H7 (cell line): ENCODE data around the gene PLIN1. TPM values are rescaled to one million over a fixed set of nuclear protein-coding genes. Genes with fewer than 3 reads are reported as not detected.

Experiments used
- DNase-seq: peaks from one replicate; pipeline ENCODE4 v3.0.0; 2012
- H3K27me3 ChIP-seq: 2 replicates; pipeline ENCODE4 v1.6.0; 2011; ENCODE audit warnings: mild to moderate bottlenecking, low read length; ENCODE audit not compliant: control insufficient read depth, insufficient read depth
- H3K36me3 ChIP-seq: replicated peaks from 2 replicates; pipeline ENCODE4 v1.5.1; 2011; ENCODE audit warnings: low read length; ENCODE audit not compliant: control insufficient read depth, insufficient read depth
- H3K4me3 ChIP-seq: 2 replicates; pipeline ENCODE4 v1.5.1; 2011; ENCODE audit warnings: low read depth, mild to moderate bottlenecking, control low read depth, low read length, moderate library complexity; ENCODE audit not compliant: insufficient read depth
- total RNA-seq: library from RNA; depleted of rRNA; stranded (reverse); fragments of >200 nt; shearing (Covaris generic); gene quantifications from 2 replicates; pipeline ENCODE4 v1.2.3, GENCODE V29; 2014

The PLIN1 gene
- total RNA-seq, 1 experiment from 2014 or later: not detected

- no peaks in the 10 kb centered on the region; the same call in 1 of the 2 replicates for H3K27me3 ChIP-seq
- H3K36me3 ChIP-seq: no peaks in the 10 kb centered on the region
- no peak for DNase-seq
- no peak overlapping the region for H3K4me3 ChIP-seq
Measured at GRCh38 chr15:89681146-89681545, 2.0 kb upstream of the PLIN1 start.

GRCh38 chr15:89680282-89680873 is 1.2 kb upstream of the PLIN1 start:
- no peaks in the 10 kb centered on the region; the same call in 1 of the 2 replicates for H3K27me3 ChIP-seq
- no peak overlapping the region for H3K4me3 ChIP-seq
- no peaks in the 10 kb centered on the region for H3K36me3 ChIP-seq
- DNase-seq: no peak

DNA sequence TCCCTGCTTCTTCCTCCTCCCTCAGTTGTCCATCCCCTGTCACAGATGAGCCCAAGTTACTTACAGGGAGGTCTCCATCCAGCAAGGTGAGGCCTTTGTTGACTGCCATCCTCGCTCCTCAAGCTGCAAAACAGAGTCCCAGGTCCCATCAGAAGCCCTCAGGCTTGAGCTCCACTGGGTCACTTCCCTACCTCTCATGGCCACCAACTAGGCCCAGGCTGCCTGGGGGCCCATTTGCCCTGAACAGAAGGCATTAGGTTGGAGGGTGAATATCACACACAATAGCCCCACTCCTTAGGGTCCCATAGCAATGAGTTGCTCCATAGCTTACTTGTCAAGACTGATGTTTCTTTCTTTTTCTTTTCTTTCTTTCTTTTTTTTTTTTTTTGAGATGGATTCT is 1.8 kb downstream of the PLIN1 start:
- H3K36me3 ChIP-seq: no peaks in the 10 kb centered on the region
- H3K4me3 ChIP-seq: no peak overlapping the region
- H3K27me3 ChIP-seq: no peaks in the 10 kb centered on the region; the same call in 1 of the 2 replicates
- DNase-seq: no peak

- no peaks in the 10 kb centered on the region; the same call in 1 of the 2 replicates for H3K27me3 ChIP-seq
- H3K36me3 ChIP-seq: no peaks in the 10 kb centered on the region
- no peak overlapping the region for H3K4me3 ChIP-seq
- DNase-seq: no peak
Measured at GRCh38 chr15:89675606-89676005, 3.6 kb downstream of the PLIN1 start.

DNA sequence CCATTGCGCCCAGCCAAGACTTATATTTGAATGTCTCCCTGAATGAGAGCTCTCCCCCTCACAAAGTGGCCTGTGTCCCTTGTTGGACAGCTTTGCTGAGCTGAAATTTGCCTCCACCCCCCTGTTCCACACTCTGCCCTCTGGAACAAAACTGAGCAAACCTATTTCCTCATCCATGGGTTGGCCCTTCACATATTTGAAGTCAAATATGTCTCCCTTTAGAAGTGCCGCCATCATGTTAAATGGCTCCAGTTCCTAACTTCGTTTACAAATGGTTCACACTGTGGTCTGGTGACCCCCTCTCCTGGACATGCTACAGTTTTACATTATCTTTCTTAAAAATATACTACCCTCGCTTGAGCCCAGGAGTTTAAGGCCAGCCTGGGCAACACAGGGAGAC is 4.6 kb downstream of the PLIN1 start:
- no peaks in the 10 kb centered on the region; the same call in 1 of the 2 replicates for H3K27me3 ChIP-seq
- H3K4me3 ChIP-seq: no peak overlapping the region
- no peaks in the 10 kb centered on the region for H3K36me3 ChIP-seq
- DNase-seq: no peak

GRCh38 chr15:89673165-89673512 is 6.0 kb downstream of the PLIN1 start:
- Histone ChIP-seq H3K27me3 (no peaks in the 10 kb centered on the region; the same call in 1 of the 2 replicates), H3K4me3 (no peak overlapping the region), H3K36me3 (no peaks in the 10 kb centered on the region)
- DNase-seq: peak; percentile 89

- peak; percentile 72 for DNase-seq
- no peaks in the 10 kb centered on the region for H3K36me3 ChIP-seq
- no peak overlapping the region for H3K4me3 ChIP-seq
- no peaks in the 10 kb centered on the region; the same call in 1 of the 2 replicates for H3K27me3 ChIP-seq
Measured at GRCh38 chr15:89672221-89673164, 6.7 kb downstream of the PLIN1 start.

- Histone ChIP-seq H3K36me3 (no peaks in the 10 kb centered on the region), H3K27me3 (no peaks in the 10 kb centered on the region; the same call in 1 of the 2 replicates), H3K4me3 (no peak overlapping the region)
- DNase-seq: no peak
Measured at GRCh38 chr15:89671687-89672086, 7.5 kb downstream of the PLIN1 start.

GRCh38 chr15:89670971-89671560 is 8.1 kb downstream of the PLIN1 start:
- H3K36me3 ChIP-seq: no peaks in the 10 kb centered on the region
- DNase-seq: peak; percentile 30
- H3K4me3 ChIP-seq: no peak overlapping the region
- H3K27me3 ChIP-seq: peaks cover 1% of the 10 kb centered on the region; the same call in 1 of the 2 replicates

- Histone ChIP-seq H3K27me3 (peaks cover 11% of the 10 kb centered on the region), H3K36me3 (no peaks in the 10 kb centered on the region), H3K4me3 (no peak overlapping the region)
- DNase-seq: peak; percentile 40
Measured at GRCh38 chr15:89669941-89670340, 9.2 kb downstream of the PLIN1 start.

DNA sequence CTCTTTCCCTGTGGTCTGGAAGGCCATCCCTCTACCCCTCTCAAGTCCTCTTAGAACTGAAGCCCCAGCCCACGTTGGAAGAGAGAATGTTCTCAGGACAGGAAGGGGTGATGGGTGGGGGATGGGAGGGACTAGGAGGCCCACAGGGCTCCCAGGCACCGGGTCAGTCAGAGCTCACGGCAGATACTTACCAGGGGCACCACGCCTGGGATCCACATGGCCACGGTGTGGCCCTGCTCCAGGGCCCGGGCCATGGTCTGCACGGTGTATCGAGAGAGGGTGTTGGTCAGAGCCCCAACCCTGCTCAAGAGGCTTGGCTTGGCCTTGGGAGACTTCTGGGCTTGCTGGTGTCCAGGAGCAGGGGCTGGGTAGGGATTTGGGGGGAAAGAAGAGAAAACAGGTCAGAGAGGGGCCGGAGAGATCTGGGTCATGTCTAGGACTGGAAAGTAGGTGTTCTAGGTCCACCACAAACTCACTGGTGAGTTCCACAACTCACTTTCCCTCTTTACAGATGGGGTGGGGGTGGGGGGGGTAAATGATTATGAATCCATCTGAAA is 9.8 kb downstream of the PLIN1 start:
- peak; percentile 38 for DNase-seq
- no peaks in the 10 kb centered on the region for H3K36me3 ChIP-seq
- H3K4me3 ChIP-seq: no peak overlapping the region
- peaks cover 13% of the 10 kb centered on the region for H3K27me3 ChIP-seq

DNA sequence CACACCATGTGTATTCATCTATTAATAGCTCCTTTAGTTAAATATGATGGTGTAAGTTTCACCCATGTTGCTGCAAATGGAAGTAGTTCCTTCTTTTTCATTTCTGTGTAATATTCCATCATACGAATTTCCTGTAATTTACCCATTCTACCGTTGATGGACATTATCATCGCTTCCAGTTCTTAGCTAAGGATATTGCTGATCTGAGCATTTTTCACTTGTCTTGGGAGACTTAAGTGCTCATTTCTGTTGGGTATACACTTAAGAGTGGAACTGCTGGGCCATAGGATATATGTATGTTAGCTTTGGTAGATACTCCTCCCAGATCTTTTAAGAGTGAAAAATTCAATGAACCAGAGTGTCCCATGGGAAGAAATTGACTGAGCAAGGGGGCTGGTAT is 11.0 kb downstream of the PLIN1 start:
- no peak for DNase-seq
- Histone ChIP-seq H3K27me3 (peaks cover 13% of the 10 kb centered on the region), H3K36me3 (no peaks in the 10 kb centered on the region), H3K4me3 (no peak overlapping the region)

DNA sequence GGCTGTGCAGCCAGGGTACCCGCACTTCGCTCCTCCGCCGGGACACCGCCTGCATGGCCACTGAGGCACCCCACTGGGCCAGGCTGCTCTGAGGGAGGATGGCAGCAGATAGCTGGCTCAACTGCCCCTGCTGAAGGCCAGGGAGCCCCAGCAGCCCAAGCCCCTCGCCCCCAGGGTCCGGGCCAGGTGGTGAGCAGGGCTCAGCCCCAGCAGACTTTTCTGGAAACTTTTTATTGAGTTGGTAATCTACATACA is 11.5 kb downstream of the PLIN1 start:
- DNase-seq: peak; percentile 50
- Histone ChIP-seq H3K4me3 (no peak overlapping the region), H3K36me3 (no peaks in the 10 kb centered on the region), H3K27me3 (peaks cover 13% of the 10 kb centered on the region)

DNA sequence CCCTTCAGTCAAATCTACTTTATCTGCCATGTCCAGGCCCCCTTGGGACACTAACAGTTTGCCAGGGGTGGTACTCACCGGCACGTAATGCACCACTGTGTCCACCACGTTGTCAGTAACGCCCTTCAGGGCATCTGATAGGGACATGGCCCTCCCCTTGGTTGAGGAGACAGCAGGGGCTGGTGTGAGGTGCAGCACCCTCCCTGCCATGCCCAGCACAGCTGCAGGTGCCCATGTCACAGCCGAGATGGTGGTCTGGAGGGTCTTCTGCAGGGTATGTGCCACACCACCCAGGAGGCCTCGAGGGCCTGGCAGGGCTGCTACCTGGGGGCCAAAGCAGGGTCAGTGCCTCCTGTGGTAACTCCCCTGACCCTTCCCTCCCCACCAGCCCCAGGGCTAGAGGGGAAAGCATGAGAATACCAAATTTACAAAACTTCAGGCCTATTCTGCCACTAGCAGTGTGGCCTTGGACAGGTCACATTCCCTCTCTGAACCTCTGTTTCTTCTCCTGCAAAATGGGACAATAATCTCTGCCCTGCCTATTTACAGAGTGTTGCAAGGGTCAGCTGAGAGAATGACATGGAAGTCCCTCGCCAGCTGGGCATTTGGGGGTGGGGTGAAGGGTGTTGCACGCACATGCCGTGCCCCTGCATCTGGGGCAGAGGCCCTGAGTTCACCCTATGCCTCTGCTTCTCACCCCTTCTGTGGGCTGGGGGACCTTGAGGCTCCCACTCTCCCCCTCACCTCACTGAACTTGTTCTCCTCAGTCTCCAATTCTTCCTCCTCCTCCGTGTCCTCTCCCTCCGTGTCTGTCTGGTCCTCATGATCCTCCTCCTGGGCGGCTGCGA is 12.1 kb downstream of the PLIN1 start:
- H3K4me3 ChIP-seq: no peak overlapping the region
- peak; percentile 40 for DNase-seq
- H3K27me3 ChIP-seq: peaks cover 13% of the 10 kb centered on the region
- no peaks in the 10 kb centered on the region for H3K36me3 ChIP-seq
